ENCODE data around the gene OSBPL10.

DNA sequence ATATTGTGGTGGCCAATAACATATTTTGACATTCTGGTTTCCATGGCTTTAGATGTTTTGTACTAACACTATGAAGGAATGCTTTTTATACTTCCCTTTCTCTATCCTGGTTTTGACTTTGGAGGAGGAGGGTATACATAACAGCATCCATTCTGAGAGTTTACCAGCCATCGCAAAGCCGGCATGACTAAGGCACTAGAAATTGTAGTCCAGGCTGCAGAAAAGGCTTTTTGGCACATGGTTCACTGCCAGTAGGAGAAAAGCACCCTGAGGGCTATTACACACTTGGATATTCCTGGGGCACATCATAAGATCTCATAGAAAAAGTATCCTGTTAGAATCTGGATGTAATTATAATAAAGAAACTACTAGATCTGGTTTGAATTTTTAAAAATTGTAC, 346.6 kb downstream of the OSBPL10 start:
- TF ChIP-seq CTCF (IDR thresholded peaks at IDR 0.05): no peak
- TF ChIP-seq POLR2A (IDR thresholded peaks at IDR 0.05): no peak

Data from stomach (tissue), 4 donors.